ENCODE results near the gene MTX1. TPM values are rescaled to one million over a fixed set of nuclear protein-coding genes. Genes with fewer than 3 reads are reported as not detected.
"Not testable (repeated sequence)": the region's sequence is repeated elsewhere in the genome, so short reads cannot be mapped to it uniquely, and the experiment has no call there.

The MTX1 gene, protein sequence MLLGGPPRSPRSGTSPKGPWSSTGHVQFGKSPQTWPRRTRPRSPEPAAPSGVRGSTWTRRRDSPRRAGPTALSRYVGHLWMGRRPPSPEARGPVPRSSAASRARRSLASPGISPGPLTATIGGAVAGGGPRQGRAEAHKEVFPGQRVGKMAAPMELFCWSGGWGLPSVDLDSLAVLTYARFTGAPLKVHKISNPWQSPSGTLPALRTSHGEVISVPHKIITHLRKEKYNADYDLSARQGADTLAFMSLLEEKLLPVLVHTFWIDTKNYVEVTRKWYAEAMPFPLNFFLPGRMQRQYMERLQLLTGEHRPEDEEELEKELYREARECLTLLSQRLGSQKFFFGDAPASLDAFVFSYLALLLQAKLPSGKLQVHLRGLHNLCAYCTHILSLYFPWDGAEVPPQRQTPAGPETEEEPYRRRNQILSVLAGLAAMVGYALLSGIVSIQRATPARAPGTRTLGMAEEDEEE
- 10 to 100 TPM; 42.6 to 53.0 TPM for total RNA-seq

DNA sequence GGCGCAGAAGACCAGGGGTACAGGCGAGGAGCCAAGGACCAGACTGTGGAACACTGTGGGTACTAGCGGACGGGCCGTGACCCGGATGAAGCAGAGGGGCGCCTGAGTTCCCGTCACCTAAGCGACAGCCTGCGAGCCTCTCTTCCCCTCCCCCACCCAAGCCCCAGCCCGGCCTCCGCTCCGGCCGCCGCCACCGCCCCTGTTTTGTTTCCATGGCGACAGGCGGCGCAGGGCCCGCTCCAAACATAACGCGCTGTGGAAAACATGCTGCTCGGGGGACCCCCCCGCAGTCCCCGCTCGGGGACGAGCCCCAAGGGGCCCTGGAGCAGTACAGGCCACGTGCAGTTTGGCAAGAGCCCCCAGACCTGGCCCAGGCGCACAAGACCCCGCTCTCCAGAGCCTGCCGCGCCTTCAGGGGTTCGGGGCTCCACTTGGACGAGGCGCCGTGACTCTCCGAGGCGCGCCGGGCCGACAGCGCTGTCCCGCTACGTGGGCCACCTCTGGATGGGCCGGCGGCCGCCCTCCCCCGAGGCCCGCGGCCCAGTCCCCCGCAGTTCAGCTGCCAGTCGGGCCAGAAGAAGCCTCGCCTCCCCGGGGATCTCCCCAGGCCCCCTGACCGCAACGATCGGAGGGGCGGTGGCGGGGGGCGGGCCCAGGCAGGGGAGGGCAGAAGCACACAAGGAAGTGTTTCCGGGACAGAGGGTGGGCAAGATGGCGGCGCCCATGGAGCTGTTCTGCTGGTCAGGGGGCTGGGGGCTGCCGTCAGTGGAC lies at the start of gene MTX1:
Gene MTX1, plus strand, starts transcription at position 155 of the 771 bp plus-strand sequence. Its CDS starts 110 bp downstream, at position 265.
- peak; percentile 91 to 93 for ATAC-seq
- Mint-ChIP-seq H3K27ac (peak within 1 kb of the TSS; percentile 68 to 87), H3K9me3 (no peaks in the 10 kb centered on the region), H3K27me3 (no peaks in the 10 kb centered on the region), H3K4me3 (peak within 1 kb of the TSS; percentile 94), H3K36me3 (no peaks in the 10 kb centered on the region), H3K4me1 (ENCODE audit: low read depth in 2 of 2) (peaks cover 23 to 27% of the 10 kb centered on the region in 2 donors)
- DNase-seq (ENCODE audit: low spot score) = peak; percentile 87

DNA sequence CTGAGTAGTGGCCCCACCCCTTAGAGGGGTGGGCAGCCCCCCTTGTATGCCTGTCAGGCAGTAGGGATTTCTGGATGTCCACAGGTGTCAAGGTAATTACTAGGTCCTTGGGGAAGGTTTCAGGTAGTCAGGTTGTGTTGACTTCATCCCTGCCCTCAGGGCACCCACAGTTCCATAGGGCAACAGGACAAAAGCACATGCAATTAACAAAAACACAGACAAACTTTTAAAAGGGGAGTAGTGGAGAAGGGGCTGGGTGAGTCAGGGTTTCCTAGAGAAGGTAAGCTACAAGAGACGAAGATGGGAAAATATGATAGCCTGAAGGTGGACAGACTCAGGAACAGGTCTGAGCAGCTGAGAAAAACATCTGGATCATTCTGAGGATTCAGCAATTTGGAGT lies 49.5 kb upstream of the MTX1 start:
- DNase-seq (ENCODE audit: low spot score) (no peak), ATAC-seq (no peak)
- H3K4me1 Mint-ChIP-seq (ENCODE audit: low read depth in 2 of 2) = no peaks in the 10 kb centered on the region
- no peaks in the 10 kb centered on the region for H3K9me3 Mint-ChIP-seq
- H3K4me3 Mint-ChIP-seq = no peak overlapping the region
- H3K27ac Mint-ChIP-seq = no peak overlapping the region
- H3K27me3 Mint-ChIP-seq = peaks cover 3 to 16% of the 10 kb centered on the region in 2 donors
- no peaks in the 10 kb centered on the region for H3K36me3 Mint-ChIP-seq

DNA sequence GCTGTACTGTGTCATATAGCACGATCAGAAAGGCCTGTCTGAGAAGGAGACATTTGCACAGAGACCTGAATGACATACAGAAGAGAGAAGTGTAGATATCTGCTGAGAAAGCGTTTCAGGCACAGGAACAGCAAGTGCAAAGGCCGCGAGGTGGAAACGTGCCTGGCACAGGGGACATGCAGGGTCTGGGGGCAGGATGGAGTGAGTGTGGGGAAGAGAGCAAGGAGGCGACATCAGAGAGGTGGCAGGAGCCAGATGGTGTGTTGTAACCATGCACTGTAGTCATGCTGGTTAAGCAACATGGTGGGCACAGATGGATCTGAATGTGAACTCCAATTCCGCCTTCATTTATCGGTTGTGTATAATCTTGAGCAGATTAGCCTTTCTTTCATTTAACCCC lies 48.4 kb upstream of the MTX1 start:
- H3K9me3 Mint-ChIP-seq = no peaks in the 10 kb centered on the region

DNA sequence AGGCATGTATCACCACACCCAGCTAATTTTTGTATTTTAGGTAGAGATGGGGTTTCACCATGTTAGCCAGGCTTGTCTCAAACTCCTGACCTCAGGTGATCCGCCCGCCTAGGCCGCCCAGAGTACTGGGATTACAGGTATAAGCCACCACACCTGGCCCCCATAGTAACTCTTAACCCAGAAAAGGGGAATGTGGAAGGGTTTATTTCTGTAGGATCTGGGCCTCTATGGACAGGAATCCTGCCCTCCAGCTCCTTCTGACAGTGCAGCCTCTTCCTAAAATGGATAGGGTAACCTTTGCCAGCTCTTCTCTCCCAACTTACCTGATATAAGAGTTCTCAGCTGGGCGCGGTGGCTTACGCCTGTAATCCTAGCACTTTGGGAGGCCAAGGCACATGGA lies 45.9 kb upstream of the MTX1 start:
- H3K9me3 Mint-ChIP-seq; H3K4me1 Mint-ChIP-seq (ENCODE audit: low read depth in 2 of 2); H3K4me3 Mint-ChIP-seq; DNase-seq (ENCODE audit: low spot score); H3K36me3 Mint-ChIP-seq; H3K27ac Mint-ChIP-seq; ATAC-seq; H3K27me3 Mint-ChIP-seq: not testable (repeated sequence)

More for the DNA sequence above, 48.4 kb upstream of the MTX1 start:
- H3K27ac Mint-ChIP-seq = no peak overlapping the region
- H3K27me3 Mint-ChIP-seq = peaks cover 1 to 12% of the 10 kb centered on the region in 2 donors
- ATAC-seq = no peak
- no peak overlapping the region for H3K4me3 Mint-ChIP-seq
- DNase-seq (ENCODE audit: low spot score) = no peak
- H3K36me3 Mint-ChIP-seq = no peaks in the 10 kb centered on the region
- no peaks in the 10 kb centered on the region for H3K4me1 Mint-ChIP-seq (ENCODE audit: low read depth in 2 of 2)

DNA sequence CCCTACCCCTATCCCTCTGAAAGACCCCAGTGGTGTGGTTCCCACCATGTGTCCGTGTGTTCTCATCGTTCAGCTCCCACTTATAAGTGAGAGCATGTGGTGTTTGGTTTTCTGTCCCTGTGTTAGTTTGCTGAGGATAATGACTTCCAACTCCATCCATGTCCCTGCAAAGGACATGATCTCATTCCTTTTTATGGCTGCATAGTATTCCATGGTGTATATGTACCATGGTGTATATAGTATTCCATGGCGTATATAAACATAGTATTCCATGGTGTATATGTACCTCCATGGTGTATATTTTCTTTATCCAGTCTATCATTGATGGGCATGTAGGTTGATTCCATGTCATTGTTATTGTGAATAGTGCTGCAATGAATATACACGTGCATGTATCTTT lies 44.7 kb upstream of the MTX1 start:
- H3K36me3 Mint-ChIP-seq; H3K4me3 Mint-ChIP-seq; DNase-seq (ENCODE audit: low spot score); H3K9me3 Mint-ChIP-seq; H3K27me3 Mint-ChIP-seq; ATAC-seq; H3K27ac Mint-ChIP-seq: not testable (repeated sequence)
- H3K4me1 Mint-ChIP-seq (ENCODE audit: low read depth in 2 of 2) = peaks cover 0 to 11% of the 10 kb centered on the region in 2 donors

DNA sequence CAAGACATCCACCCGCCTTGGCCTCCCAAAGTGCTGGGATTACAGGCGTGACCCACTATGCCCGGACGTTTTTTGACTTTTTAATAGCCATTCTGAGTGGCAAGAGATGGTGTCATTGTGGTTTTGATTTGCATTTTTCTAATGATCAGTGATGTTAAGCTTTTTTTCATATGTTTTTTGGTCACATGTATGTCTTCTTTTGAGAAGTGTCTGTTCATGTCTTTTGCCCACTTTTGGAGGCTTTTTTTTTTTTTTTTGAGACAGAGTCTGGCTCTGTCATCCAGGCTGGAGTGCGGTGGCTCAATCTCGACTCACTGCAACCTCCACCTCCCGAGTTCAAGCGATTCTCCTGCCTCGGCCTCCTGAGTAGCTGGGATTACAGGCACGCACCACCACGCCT lies 43.9 kb upstream of the MTX1 start:
- ATAC-seq; H3K27me3 Mint-ChIP-seq; H3K27ac Mint-ChIP-seq; H3K4me3 Mint-ChIP-seq; DNase-seq (ENCODE audit: low spot score); H3K9me3 Mint-ChIP-seq; H3K36me3 Mint-ChIP-seq: not testable (repeated sequence)
- H3K4me1 Mint-ChIP-seq (ENCODE audit: low read depth in 2 of 2) = peaks cover 5 to 14% of the 10 kb centered on the region in 2 donors

DNA sequence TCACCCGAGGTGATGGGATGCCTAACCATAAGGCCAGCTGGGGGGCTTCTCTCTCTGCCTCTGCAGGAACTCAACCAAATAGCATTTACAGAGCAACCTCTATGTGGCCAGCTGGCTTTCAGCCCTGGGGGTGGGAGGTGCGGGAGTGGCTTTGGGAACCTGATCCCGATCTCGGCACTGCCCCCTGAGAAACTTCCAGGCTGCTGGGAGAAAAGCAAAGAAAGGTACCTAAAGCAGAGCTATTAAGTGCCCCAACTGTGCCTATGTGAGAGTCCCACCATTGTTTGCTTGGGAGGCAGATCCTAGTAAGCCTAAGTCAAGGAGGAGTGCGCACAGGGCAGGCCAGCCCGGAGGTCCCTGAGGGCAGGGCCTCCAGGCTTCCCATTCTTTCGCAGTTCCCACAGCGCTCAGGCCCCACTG lies 42.4 kb upstream of the MTX1 start:
- Mint-ChIP-seq H3K27ac (no peak overlapping the region), H3K4me3 (no peak overlapping the region), H3K36me3 (peaks cover 8% of the 10 kb centered on the region), H3K9me3 (no peaks in the 10 kb centered on the region), H3K27me3 (no peaks in the 10 kb centered on the region), H3K4me1 (ENCODE audit: low read depth in 2 of 2) (peaks cover 5 to 16% of the 10 kb centered on the region in 2 donors)
- DNase-seq (ENCODE audit: low spot score) = no peak
- ATAC-seq = no peak

DNA sequence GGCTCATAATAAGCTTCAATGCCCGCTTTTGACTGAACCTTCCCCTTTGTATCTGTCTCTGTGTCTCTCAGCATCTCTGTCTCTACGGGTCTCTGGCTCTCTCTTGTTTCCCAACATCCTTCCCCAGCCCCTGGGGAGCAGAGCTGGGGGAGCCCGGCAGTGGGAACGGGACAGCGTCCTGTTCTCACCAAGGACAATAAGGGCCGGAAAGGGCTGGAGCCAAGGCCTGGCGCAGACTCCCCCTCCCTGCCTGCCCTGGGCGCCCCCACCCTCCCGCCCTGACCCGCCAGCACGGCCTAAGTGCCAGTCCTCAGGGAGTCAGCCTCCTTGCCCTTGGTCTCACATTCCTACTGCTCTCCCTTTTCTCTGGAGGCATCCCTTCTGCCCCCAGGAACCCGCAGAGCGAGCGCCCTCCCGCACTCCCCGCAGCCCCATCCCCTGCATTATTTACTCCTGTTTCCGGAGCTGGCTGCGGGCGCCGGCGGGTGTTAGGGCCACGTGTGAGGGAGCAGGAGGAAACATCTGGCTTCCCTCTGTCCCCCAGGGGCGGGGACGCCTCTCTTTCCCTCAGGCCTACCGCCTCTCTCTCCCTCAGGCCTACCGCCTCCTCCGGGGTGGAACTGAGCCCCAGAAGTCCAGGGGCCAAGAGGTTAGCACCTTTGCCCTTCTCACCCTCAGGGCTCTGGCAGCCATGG lies 41.9 kb upstream of the MTX1 start:
- ATAC-seq = no peak
- no peak overlapping the region for H3K27ac Mint-ChIP-seq
- H3K36me3 Mint-ChIP-seq = peaks cover 8% of the 10 kb centered on the region

DNA sequence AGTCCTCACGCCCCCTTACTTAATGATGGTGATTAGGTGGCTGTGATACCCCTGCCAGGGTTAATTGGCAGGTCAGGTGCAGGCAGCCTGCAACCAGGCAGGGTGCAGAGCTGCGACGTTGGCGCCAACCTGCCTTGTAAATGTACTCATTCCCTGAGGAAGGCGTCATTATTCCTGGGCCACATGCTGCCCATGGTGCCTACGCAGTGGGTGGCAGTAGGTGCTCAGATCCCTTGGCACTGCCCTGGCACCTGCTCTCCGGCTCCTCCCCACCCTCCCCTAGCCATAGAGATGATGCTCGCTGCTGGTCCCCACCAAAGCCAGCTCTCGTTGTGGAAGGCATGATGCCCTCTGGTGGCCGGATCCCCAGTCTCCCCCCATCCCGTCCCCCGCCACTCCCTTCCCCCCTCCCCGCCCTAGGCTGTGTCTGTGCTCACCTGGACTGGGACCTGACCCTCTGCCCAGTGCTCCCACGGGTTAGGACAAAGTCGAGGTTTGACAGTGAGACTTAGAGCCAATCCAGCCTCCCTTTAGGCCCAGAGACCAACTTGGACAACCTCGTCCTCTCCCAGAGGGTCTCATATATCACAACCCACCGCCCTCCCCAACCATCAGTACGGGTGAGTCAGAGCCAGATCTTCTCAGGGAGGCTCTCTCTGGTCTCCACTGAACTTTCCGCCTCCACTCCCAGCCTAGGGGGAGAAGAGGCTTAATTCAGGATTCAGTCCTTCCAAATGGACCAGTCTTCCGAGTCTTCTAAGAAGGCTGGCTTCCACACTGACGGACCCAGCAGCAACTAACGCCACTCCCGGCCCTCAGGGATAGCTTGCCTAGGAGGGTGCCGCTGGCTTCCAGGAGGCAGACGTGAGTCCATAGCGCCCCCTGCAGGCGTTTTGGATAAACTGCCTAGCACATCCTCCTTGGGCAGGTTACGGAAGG lies 41.1 kb upstream of the MTX1 start:
- Mint-ChIP-seq H3K27me3 (no peaks in the 10 kb centered on the region), H3K4me3 (peak overlapping the region; percentile 25), H3K36me3 (peaks cover 14% of the 10 kb centered on the region), H3K9me3 (no peaks in the 10 kb centered on the region), H3K27ac (no peak overlapping the region), H3K4me1 (ENCODE audit: low read depth in 2 of 2) (peaks cover 12 to 22% of the 10 kb centered on the region in 2 donors)
- peak; percentile 86 for DNase-seq (ENCODE audit: low spot score)
- ATAC-seq = peak; percentile 74 to 85

More for the DNA sequence above, 41.9 kb upstream of the MTX1 start:
- Mint-ChIP-seq H3K9me3 (no peaks in the 10 kb centered on the region), H3K4me3 (no peak overlapping the region), H3K4me1 (ENCODE audit: low read depth in 2 of 2) (peaks cover 5 to 16% of the 10 kb centered on the region in 2 donors), H3K27me3 (no peaks in the 10 kb centered on the region)
- no peak for DNase-seq (ENCODE audit: low spot score)

DNA sequence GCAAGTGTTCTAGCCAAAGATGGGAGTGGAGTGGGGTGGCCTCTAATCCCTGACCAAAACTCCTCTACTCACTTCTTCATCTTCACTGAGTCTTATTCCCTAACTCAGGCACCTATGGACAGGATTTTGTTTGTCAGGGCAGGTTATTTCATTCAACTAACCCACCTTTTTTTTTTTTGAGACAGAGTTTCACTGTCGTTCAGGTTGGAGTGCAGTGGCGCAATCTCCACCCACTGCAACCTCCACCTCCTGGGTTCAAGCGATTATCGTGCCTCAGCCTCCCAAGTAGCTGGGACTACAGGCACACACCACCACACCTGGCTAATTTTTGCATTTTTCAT lies 40.4 kb upstream of the MTX1 start:
- ATAC-seq; H3K27me3 Mint-ChIP-seq; H3K9me3 Mint-ChIP-seq; H3K27ac Mint-ChIP-seq; DNase-seq (ENCODE audit: low spot score): not testable (repeated sequence)
- H3K4me1 Mint-ChIP-seq (ENCODE audit: low read depth in 2 of 2) = peaks cover 16 to 25% of the 10 kb centered on the region in 2 donors
- peak overlapping the region; percentile 25 for H3K4me3 Mint-ChIP-seq
- peaks cover 15% of the 10 kb centered on the region for H3K36me3 Mint-ChIP-seq

DNA sequence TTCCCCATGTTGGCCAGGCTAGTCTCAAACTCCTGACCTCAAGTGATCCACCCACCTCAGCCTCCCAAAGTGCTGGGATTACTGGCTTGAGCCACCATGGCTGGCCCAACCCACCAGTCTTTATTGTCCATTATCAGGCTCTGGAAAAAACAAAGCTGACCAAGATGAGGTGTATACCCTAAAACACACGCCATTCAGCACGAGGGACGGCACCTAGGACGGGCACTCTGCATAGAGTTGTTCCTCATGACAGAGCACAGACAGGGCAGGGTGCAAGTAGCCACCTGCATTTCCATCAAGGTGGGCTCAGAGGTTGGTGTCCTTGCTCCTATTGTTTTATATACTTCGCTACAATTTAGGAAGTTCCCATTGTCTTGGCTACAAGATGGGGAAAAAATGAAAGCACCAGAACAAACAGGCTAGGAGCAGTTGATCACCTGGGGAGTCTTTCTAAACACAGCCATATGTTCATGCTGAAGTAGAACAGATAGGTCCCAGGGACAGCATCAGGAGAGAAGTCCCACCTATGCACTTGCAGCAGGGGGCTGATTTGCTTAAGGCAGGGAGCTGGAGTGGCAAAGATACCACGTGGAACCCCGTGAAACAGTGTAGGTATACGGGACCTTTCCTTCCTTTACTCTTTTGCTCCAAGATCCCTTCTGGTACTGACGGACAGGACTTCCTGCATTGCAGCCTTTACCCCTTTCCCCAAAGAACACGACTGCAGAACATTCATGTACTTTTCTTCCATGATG lies 39.9 kb upstream of the MTX1 start:
- no peak overlapping the region for H3K4me3 Mint-ChIP-seq
- peaks cover 22 to 30% of the 10 kb centered on the region in 2 donors for H3K4me1 Mint-ChIP-seq (ENCODE audit: low read depth in 2 of 2)
- ATAC-seq (no peak), DNase-seq (ENCODE audit: low spot score) (no peak)
- peaks cover 15% of the 10 kb centered on the region for H3K36me3 Mint-ChIP-seq
- H3K27ac Mint-ChIP-seq = no peak overlapping the region
- no peaks in the 10 kb centered on the region for H3K9me3 Mint-ChIP-seq
- no peaks in the 10 kb centered on the region for H3K27me3 Mint-ChIP-seq

DNA sequence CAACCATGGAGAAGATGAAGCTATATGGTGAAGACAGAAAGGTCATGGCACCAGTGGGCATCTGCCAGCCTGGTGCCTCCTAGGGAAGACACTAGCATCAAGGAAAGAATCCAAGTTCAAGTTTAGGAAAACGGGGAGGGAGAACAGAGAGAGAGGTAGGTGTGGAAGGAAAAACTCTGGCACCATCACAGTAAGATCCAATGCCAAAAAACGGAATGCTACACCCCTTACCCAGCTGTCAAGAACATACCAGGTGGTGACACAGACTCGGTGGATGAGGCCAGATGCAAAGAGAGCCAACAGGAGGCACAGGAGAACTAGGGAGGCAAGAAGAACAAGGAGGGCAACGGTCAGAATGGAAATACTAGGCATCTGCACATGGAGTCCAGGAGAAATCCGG lies 39.0 kb upstream of the MTX1 start:
- DNase-seq (ENCODE audit: low spot score) (no peak), ATAC-seq (no peak)
- Mint-ChIP-seq H3K36me3 (peaks cover 15% of the 10 kb centered on the region), H3K27me3 (no peaks in the 10 kb centered on the region), H3K4me1 (ENCODE audit: low read depth in 2 of 2) (peaks cover 28 to 35% of the 10 kb centered on the region in 2 donors), H3K27ac (no peak overlapping the region), H3K4me3 (no peak overlapping the region), H3K9me3 (no peaks in the 10 kb centered on the region)
